HepG2 (cell line): Measurements from ENCODE around the gene ARAP3. TPM values are rescaled to one million over a fixed set of nuclear protein-coding genes. Genes with fewer than 3 reads are reported as not detected.
A peak's percentile ranks its signal among the peaks of the same experiment; 100 is the strongest.

Experiments used
- HDAC6 ChIP-seq: fragments of 200-600 bp; sonication (generic); IDR thresholded peaks from 2 replicates; pipeline ENCODE4 v1.7.0; 2017; ENCODE audit warnings: mild to moderate bottlenecking, antibody characterized with exemption, low read length, low read depth
- KAT8 ChIP-seq: IDR thresholded peaks from 2 replicates; pipeline ENCODE4 v1.6.1; 2016; ENCODE audit warnings: missing genetic modification reagents, missing compliant biosample characterization
- SOX13 ChIP-seq, 3 experiments: fragments of 450-650 bp in 1 of 3; sonication (generic) in 1 of 3; formaldehyde crosslinking in 1 of 3; IDR thresholded peaks in 2 of 3; conservative IDR thresholded peaks in 1 of 3; 2 replicates each; pipeline versions ENCODE4 v1.5.0 to v1.6.1; 2016 to 2020; ENCODE audit warnings: antibody characterized with exemption in 1 of 3, mild to moderate bottlenecking in 1 of 3, missing compliant biosample characterization in 1 of 3, missing genetic modification reagents in 1 of 3, moderate library complexity in 1 of 3
- SP4 ChIP-seq: sonication (generic); formaldehyde crosslinking; IDR thresholded peaks from 2 replicates; pipeline ENCODE4 v1.8.1; 2023; ENCODE audit warnings: mild to moderate bottlenecking, missing genetic modification reagents
- ZFP1 ChIP-seq: IDR thresholded peaks from 2 replicates; pipeline ENCODE4 v1.6.1; 2016
- ZNF652 ChIP-seq: IDR thresholded peaks from 2 replicates; pipeline ENCODE4 v1.6.1; 2016; ENCODE audit warnings: low read depth, borderline replicate concordance
- ZNF792 ChIP-seq: IDR thresholded peaks from 2 replicates; pipeline ENCODE4 v1.6.1; 2016
- ZNF879 ChIP-seq: sonication (generic); formaldehyde crosslinking; IDR thresholded peaks from 2 replicates; pipeline ENCODE4 v1.8.1; 2023; ENCODE audit warnings: missing genetic modification reagents
- ZSCAN9 ChIP-seq: IDR thresholded peaks from 2 replicates; pipeline ENCODE4 v1.6.1; 2016; ENCODE audit warnings: borderline replicate concordance
- polyA plus RNA-seq, 8 experiments: library from polyadenylated mRNA; depleted of rRNA in 3 of 8; stranded (reverse) in 7 of 8; unstranded in 1 of 8; fragments of >200 nt; fragmentation: Illumina TruSeq in 4 of 8; extraction: Trizol in 4 of 8; gene quantifications; 2 replicates each; pipeline versions ENCODE4 v1.2.1 to v1.2.3, GENCODE V29; 2011 to 2016; ENCODE audit warnings: low read depth in 4 of 8, missing spikeins in 1 of 8, mixed read lengths in 1 of 8; ENCODE audit not compliant: insufficient read depth in 1 of 8
- total RNA-seq, 5 experiments: library from RNA; depleted of rRNA; stranded (reverse); fragments of >200 nt; fragmentation: Illumina TruSeq; extraction: Trizol; gene quantifications; 2 replicates each; pipeline ENCODE4 v1.2.3, GENCODE V29; 2016; ENCODE audit warnings: low read depth in 1 of 5
- TF ChIP-seq, protein P1 (sequence below): sonication (generic); formaldehyde crosslinking; IDR thresholded peaks from 2 replicates; pipeline ENCODE4 v1.8.0; 2022; ENCODE audit warnings: mild to moderate bottlenecking, missing genetic modification reagents, borderline replicate concordance
- TF ChIP-seq, protein P2 (sequence below): sonication (generic); formaldehyde crosslinking; IDR thresholded peaks from 2 replicates; pipeline ENCODE4 v1.5.0; 2020; ENCODE audit warnings: mild to moderate bottlenecking, missing genetic modification reagents
- TF ChIP-seq, protein P3 (sequence below): sonication (generic); formaldehyde crosslinking; IDR thresholded peaks from 2 replicates; pipeline ENCODE4 v1.5.1; 2020; ENCODE audit warnings: mild to moderate bottlenecking, moderate library complexity, missing genetic modification reagents
- TF ChIP-seq, protein P4 (sequence below): sonication (generic); formaldehyde crosslinking; IDR thresholded peaks from 2 replicates; pipeline ENCODE4 v1.5.0; 2020; ENCODE audit warnings: mild to moderate bottlenecking, missing genetic modification reagents, borderline replicate concordance

Gene ARAP3
- total and polyA plus RNA-seq, 2 of the 13 experiments (the other 11 are each of a cell fraction or from before 2014, with no cell fraction given): 0.25 TPM; not detected in 1

DNA sequence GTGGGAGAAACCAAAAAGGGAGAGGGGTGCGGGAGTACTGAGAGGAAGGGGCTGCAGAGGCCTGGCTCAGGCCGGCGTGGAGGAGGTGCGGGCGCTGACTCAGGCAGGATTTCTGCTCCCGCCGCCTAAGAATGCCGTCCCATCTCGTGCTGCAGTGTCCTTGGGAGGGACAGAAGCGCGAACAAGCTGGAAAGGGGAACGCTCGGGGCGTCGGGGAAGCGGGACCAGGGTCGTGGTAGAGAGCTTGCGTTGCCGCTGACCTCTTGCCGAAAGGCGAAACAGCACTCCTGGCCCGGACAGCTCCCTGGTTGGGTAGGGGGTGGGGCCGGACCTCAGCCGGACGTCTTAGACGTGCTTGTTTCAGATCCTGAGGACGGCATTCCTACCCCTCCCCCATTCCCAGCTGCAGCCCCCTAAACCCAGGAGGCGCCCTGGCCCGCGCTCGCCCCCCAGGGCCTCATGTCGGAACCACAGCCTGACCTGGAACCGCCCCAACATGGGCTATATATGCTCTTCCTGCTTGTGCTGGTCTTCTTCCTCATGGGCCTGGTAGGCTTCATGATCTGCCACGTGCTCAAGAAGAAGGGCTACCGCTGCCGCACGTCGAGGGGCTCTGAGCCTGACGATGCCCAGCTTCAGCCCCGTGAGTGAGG lies 44.1 kb downstream of the ARAP3 start (continued):
- TF ChIP-seq, protein P1, sequence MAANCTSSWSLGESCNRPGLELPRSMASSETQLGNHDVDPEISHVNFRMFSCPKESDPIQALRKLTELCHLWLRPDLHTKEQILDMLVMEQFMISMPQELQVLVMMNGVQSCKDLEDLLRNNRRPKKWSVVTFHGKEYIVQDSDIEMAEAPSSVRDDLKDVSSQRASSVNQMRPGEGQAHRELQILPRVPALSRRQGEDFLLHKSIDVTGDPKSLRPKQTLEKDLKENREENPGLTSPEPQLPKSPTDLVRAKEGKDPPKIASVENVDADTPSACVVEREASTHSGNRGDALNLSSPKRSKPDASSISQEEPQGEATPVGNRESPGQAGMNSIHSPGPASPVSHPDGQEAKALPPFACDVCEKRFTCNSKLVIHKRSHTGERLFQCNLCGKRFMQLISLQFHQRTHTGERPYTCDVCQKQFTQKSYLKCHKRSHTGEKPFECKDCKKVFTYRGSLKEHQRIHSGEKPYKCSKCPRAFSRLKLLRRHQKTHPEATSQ (CRISPR knock-in tag): no peak
- TF ChIP-seq, protein P2, sequence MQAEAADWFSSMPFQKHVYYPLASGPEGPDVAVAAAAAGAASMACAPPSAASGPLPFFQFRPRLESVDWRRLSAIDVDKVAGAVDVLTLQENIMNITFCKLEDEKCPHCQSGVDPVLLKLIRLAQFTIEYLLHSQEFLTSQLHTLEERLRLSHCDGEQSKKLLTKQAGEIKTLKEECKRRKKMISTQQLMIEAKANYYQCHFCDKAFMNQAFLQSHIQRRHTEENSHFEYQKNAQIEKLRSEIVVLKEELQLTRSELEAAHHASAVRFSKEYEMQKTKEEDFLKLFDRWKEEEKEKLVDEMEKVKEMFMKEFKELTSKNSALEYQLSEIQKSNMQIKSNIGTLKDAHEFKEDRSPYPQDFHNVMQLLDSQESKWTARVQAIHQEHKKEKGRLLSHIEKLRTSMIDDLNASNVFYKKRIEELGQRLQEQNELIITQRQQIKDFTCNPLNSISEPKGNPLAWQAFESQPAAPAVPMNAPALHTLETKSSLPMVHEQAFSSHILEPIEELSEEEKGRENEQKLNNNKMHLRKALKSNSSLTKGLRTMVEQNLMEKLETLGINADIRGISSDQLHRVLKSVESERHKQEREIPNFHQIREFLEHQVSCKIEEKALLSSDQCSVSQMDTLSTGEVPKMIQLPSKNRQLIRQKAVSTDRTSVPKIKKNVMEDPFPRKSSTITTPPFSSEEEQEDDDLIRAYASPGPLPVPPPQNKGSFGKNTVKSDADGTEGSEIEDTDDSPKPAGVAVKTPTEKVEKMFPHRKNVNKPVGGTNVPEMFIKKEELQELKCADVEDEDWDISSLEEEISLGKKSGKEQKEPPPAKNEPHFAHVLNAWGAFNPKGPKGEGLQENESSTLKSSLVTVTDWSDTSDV (CRISPR knock-in tag): 0 out of 2 replicates have a peak, but pooled peaks have one; percentile 17
- TF ChIP-seq ZFP1 (CRISPR knock-in tag) (no peak), ZNF879 (CRISPR knock-in tag) (0 out of 2 replicates have a peak, but pooled peaks have one; percentile 26), ZSCAN9 (CRISPR knock-in tag) (no peak), SOX13 (IDR thresholded peaks at IDR 0.05) (no peak), SOX13 (CRISPR knock-in tag; conservative IDR thresholded peaks at IDR 0.05 in 1 of 2, IDR thresholded peaks at IDR 0.05 in 1 of 2) (0 out of 4 replicates have a peak, but pooled peaks of 1 of the 2 experiments have one; percentile 12), ZNF792 (CRISPR knock-in tag) (no peak), SP4 (CRISPR knock-in tag) (no peak), HDAC6 (no peak), ZNF652 (no peak), KAT8 (no peak)
- TF ChIP-seq, protein P3, sequence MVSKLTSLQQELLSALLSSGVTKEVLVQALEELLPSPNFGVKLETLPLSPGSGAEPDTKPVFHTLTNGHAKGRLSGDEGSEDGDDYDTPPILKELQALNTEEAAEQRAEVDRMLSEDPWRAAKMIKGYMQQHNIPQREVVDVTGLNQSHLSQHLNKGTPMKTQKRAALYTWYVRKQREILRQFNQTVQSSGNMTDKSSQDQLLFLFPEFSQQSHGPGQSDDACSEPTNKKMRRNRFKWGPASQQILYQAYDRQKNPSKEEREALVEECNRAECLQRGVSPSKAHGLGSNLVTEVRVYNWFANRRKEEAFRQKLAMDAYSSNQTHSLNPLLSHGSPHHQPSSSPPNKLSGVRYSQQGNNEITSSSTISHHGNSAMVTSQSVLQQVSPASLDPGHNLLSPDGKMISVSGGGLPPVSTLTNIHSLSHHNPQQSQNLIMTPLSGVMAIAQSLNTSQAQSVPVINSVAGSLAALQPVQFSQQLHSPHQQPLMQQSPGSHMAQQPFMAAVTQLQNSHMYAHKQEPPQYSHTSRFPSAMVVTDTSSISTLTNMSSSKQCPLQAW (CRISPR knock-in tag): no peak
- TF ChIP-seq, protein P4, sequence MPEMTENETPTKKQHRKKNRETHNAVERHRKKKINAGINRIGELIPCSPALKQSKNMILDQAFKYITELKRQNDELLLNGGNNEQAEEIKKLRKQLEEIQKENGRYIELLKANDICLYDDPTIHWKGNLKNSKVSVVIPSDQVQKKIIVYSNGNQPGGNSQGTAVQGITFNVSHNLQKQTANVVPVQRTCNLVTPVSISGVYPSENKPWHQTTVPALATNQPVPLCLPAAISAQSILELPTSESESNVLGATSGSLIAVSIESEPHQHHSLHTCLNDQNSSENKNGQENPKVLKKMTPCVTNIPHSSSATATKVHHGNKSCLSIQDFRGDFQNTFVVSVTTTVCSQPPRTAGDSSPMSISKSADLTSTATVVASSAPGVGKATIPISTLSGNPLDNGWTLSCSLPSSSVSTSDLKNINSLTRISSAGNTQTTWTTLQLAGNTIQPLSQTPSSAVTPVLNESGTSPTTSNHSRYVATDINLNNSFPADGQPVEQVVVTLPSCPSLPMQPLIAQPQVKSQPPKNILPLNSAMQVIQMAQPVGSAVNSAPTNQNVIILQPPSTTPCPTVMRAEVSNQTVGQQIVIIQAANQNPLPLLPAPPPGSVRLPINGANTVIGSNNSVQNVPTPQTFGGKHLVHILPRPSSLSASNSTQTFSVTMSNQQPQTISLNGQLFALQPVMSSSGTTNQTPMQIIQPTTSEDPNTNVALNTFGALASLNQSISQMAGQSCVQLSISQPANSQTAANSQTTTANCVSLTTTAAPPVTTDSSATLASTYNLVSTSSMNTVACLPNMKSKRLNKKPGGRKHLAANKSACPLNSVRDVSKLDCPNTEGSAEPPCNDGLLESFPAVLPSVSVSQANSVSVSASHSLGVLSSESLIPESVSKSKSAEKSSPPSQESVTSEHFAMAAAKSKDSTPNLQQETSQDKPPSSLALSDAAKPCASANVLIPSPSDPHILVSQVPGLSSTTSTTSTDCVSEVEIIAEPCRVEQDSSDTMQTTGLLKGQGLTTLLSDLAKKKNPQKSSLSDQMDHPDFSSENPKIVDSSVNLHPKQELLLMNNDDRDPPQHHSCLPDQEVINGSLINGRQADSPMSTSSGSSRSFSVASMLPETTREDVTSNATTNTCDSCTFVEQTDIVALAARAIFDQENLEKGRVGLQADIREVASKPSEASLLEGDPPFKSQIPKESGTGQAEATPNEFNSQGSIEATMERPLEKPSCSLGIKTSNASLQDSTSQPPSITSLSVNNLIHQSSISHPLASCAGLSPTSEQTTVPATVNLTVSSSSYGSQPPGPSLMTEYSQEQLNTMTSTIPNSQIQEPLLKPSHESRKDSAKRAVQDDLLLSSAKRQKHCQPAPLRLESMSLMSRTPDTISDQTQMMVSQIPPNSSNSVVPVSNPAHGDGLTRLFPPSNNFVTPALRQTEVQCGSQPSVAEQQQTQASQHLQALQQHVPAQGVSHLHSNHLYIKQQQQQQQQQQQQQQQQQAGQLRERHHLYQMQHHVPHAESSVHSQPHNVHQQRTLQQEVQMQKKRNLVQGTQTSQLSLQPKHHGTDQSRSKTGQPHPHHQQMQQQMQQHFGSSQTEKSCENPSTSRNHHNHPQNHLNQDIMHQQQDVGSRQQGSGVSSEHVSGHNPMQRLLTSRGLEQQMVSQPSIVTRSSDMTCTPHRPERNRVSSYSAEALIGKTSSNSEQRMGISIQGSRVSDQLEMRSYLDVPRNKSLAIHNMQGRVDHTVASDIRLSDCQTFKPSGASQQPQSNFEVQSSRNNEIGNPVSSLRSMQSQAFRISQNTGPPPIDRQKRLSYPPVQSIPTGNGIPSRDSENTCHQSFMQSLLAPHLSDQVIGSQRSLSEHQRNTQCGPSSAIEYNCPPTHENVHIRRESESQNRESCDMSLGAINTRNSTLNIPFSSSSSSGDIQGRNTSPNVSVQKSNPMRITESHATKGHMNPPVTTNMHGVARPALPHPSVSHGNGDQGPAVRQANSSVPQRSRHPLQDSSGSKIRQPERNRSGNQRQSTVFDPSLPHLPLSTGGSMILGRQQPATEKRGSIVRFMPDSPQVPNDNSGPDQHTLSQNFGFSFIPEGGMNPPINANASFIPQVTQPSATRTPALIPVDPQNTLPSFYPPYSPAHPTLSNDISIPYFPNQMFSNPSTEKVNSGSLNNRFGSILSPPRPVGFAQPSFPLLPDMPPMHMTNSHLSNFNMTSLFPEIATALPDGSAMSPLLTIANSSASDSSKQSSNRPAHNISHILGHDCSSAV (CRISPR knock-in tag): no peak
